IMR-90 (cell line): ENCODE data around the gene TSEN54. TPM values are rescaled to one million over a fixed set of nuclear protein-coding genes. Genes with fewer than 3 reads are reported as not detected.

Experiments used
- ATAC-seq: fragments of 200-7000 bp; cut with Tn5 transposase; 2 replicates; pipeline ENCODE4 v1.9.1; 2020; ENCODE audit warnings: low read depth, mild to moderate bottlenecking, moderate library complexity
- BruUV-seq: library from RNA; stranded (reverse); fragments of 400-500 nt; replicated peaks from 2 replicates; lab custom pipeline; 2021; lab: Mats Ljungman, UMichigan
- CTCF ChIA-PET: fragments of 300-600 bp; formaldehyde crosslinking; extraction: SDS; loops from one replicate; lab custom pipeline; 2021; ENCODE audit warnings: antibody characterized with exemption; lab: Yijun Ruan, JAX
- POLR2A ChIA-PET: fragments of 300-600 bp; sonication (Branson Sonifier 250); formaldehyde crosslinking; loops from one replicate; lab custom pipeline; 2022; ENCODE audit warnings: antibody characterized with exemption; ENCODE audit not compliant: unreplicated experiment; lab: Charles Lee
- DNase-seq: peaks from one replicate; pipeline ENCODE4 v3.0.0; 2013
- H2AFZ ChIP-seq: replicated peaks from 2 replicates; pipeline ENCODE3; 2013; ENCODE audit warnings: low read length, mild to moderate bottlenecking; ENCODE audit not compliant: poor library complexity
- H2AK5ac ChIP-seq: 2 replicates; pipeline ENCODE4 v1.6.1; 2013; ENCODE audit warnings: low read depth, low read length, inconsistent platforms
- H2AK9ac ChIP-seq: replicated peaks from 2 replicates; pipeline ENCODE3; 2013; ENCODE audit warnings: mild to moderate bottlenecking, low read depth, low read length, moderate library complexity; ENCODE audit not compliant: poor library complexity
- H2BK120ac ChIP-seq: 2 replicates; pipeline ENCODE4 v1.6.1; 2013; ENCODE audit warnings: low read depth, low read length, inconsistent platforms
- H2BK15ac ChIP-seq: 3 replicates; pipeline ENCODE4 v1.6.1; 2013; ENCODE audit warnings: low read depth, low read length, inconsistent platforms
- H2BK20ac ChIP-seq: 2 replicates; pipeline ENCODE4 v1.6.1; 2013; ENCODE audit warnings: low read depth, mild to moderate bottlenecking, inconsistent platforms, low read length, moderate library complexity
- H2BK5ac ChIP-seq: 2 replicates; pipeline ENCODE4 v1.6.1; 2013; ENCODE audit warnings: mild to moderate bottlenecking, low read depth, low read length, inconsistent platforms; ENCODE audit not compliant: poor library complexity, severe bottlenecking
- H3K14ac ChIP-seq: replicated peaks from 2 replicates; pipeline ENCODE4 v1.6.1; 2013; ENCODE audit warnings: low read depth, low read length, inconsistent platforms
- H3K18ac ChIP-seq: 2 replicates; pipeline ENCODE4 v1.6.1; 2013; ENCODE audit warnings: low read depth, low read length, control low read depth
- H3K23ac ChIP-seq: 2 replicates; pipeline ENCODE4 v1.6.1; 2013; ENCODE audit warnings: low read depth, low read length, inconsistent platforms
- H3K27ac ChIP-seq: 2 replicates; pipeline ENCODE4 v1.5.1; 2013; ENCODE audit warnings: mild to moderate bottlenecking, control low read depth, low read length; ENCODE audit not compliant: insufficient read depth
- H3K27me3 ChIP-seq: 2 replicates; pipeline ENCODE4 v1.6.1; 2013; ENCODE audit warnings: low read length; ENCODE audit not compliant: control insufficient read depth, insufficient read depth
- H3K36me3 ChIP-seq: 2 replicates; pipeline ENCODE4 v1.6.1; 2013; ENCODE audit warnings: low read length, mixed read lengths; ENCODE audit not compliant: control insufficient read depth, insufficient read depth
- H3K4ac ChIP-seq: 2 replicates; pipeline ENCODE4 v1.6.1; 2013; ENCODE audit warnings: low read depth, low read length, inconsistent platforms
- H3K4me1 ChIP-seq: 2 replicates; pipeline ENCODE4 v1.6.1; 2013; ENCODE audit warnings: low read length, mixed read lengths; ENCODE audit not compliant: control insufficient read depth, insufficient read depth
- H3K4me2 ChIP-seq: 2 replicates; pipeline ENCODE4 v1.6.1; 2013; ENCODE audit warnings: low read depth, mild to moderate bottlenecking, control low read depth, low read length, moderate library complexity
- H3K4me3 ChIP-seq: 2 replicates; pipeline ENCODE4 v1.5.1; 2013; ENCODE audit warnings: low read depth, mild to moderate bottlenecking, control low read depth, low read length, moderate library complexity; ENCODE audit not compliant: insufficient read depth
- H3K56ac ChIP-seq: 2 replicates; pipeline ENCODE4 v1.6.1; 2013; ENCODE audit warnings: low read length, inconsistent platforms; ENCODE audit not compliant: insufficient read depth; ENCODE audit errors: extremely low read depth
- H3K79me1 ChIP-seq, 2 experiments: 2 replicates each; pipeline ENCODE4 v1.6.1; 2013; ENCODE audit warnings: low read length in 2 of 2, inconsistent platforms in 1 of 2, low read depth in 1 of 2
- H3K9ac ChIP-seq: 2 replicates; pipeline ENCODE4 v1.6.1; 2013; ENCODE audit warnings: low read depth, low read length, control low read depth
- H3K9me1 ChIP-seq: 2 replicates; pipeline ENCODE4 v1.6.1; 2013; ENCODE audit warnings: low read length, inconsistent platforms; ENCODE audit not compliant: insufficient read depth
- H3K9me3 ChIP-seq: 2 replicates; pipeline ENCODE4 v1.6.1; 2013; ENCODE audit warnings: low read length; ENCODE audit not compliant: control insufficient read depth, insufficient read depth
- H4K20me1 ChIP-seq: 2 replicates; pipeline ENCODE4 v1.6.1; 2013; ENCODE audit warnings: low read length, inconsistent platforms; ENCODE audit not compliant: insufficient read depth
- H4K5ac ChIP-seq: 2 replicates; pipeline ENCODE4 v1.6.1; 2013; ENCODE audit warnings: mild to moderate bottlenecking, low read depth, low read length, control low read depth
- H4K8ac ChIP-seq, 2 experiments: 2 replicates each; pipeline ENCODE4 v1.6.1; 2013; ENCODE audit warnings: low read depth in 2 of 2, low read length in 2 of 2, control low read depth in 1 of 2, inconsistent platforms in 1 of 2
- H4K91ac ChIP-seq: 2 replicates; pipeline ENCODE4 v1.6.1; 2013; ENCODE audit warnings: low read depth, low read length, inconsistent platforms; ENCODE audit not compliant: insufficient read depth
- BHLHE40 ChIP-seq: fragments of 150-350 bp; IDR thresholded peaks from 2 replicates; pipeline ENCODE4 v1.6.1; 2016; ENCODE audit warnings: mild to moderate bottlenecking, low read depth, low read length
- CHD1 ChIP-seq: IDR thresholded peaks from 2 replicates; pipeline ENCODE4 v1.6.1; 2012; ENCODE audit warnings: low read depth, low read length, improper control_type of control experiment
- FOS ChIP-seq: fragments of 150-350 bp; IDR thresholded peaks from 2 replicates; pipeline ENCODE4 v1.6.1; 2016; ENCODE audit warnings: low read depth, low read length
- MAFK ChIP-seq: IDR thresholded peaks from 2 replicates; pipeline ENCODE4 v1.6.1; 2012; ENCODE audit warnings: low read depth, low read length, improper control_type of control experiment
- MAZ ChIP-seq: IDR thresholded peaks from 2 replicates; pipeline ENCODE4 v1.6.1; 2012; ENCODE audit warnings: low read depth, mild to moderate bottlenecking, low read length, improper control_type of control experiment, moderate library complexity, borderline replicate concordance
- MXI1 ChIP-seq: IDR thresholded peaks from 2 replicates; pipeline ENCODE4 v1.6.1; 2012; ENCODE audit warnings: low read depth, mild to moderate bottlenecking, low read length, moderate library complexity, borderline replicate concordance
- NFE2L2 ChIP-seq: fragments of 150-350 bp; IDR thresholded peaks from 2 replicates; pipeline ENCODE4 v1.6.1; 2016; ENCODE audit warnings: low read depth, mild to moderate bottlenecking, low read length
- RCOR1 ChIP-seq: IDR thresholded peaks from 2 replicates; pipeline ENCODE4 v1.6.1; 2012; ENCODE audit warnings: mild to moderate bottlenecking, low read length, improper control_type of control experiment; ENCODE audit not compliant: insufficient replicate concordance
- RFX5 ChIP-seq: IDR thresholded peaks from 2 replicates; pipeline ENCODE4 v1.8.0; 2012; ENCODE audit warnings: low read depth, mild to moderate bottlenecking, low read length, moderate library complexity
- SMC3 ChIP-seq: fragments of 150-350 bp; IDR thresholded peaks from 2 replicates; pipeline ENCODE4 v1.6.1; 2016; ENCODE audit warnings: low read depth, mild to moderate bottlenecking, antibody characterized with exemption, low read length, moderate library complexity
- WGBS, 2 experiments: methylation state at CpG; one replicate each; pipeline versions ENCODE4 v1.1.5 to v1.1.7; 2013; ENCODE audit warnings: missing lambda C conversion rate in 2 of 2; ENCODE audit not compliant: insufficient read length in 1 of 2; ENCODE audit errors: extremely low coverage in 2 of 2; 5-methylcytosine and 5-hydroxymethylcytosine counted together
- dilution Hi-C: fragments of 300-500 bp; cut with HindIII; formaldehyde crosslinking; loops from one replicate; pipeline ENCODE4 v1.14.3; 2018; ENCODE audit warnings: low sequenced_read_pairs; ENCODE audit not compliant: unreplicated experiment
- in situ Hi-C: fragments of 300-500 bp; cut with MboI; formaldehyde crosslinking; loops from 3 replicates; pipeline ENCODE4 v1.14.3; 2019; ENCODE audit warnings: low sequenced_read_pairs, inconsistent platforms, mixed read lengths
- intact Hi-C: fragments of 100-400 bp; cut with micrococcal nuclease; formaldehyde crosslinking; loops from 2 replicates; pipeline ENCODE4 v1.10.0; 2022
- polyA plus RNA-seq, 3 experiments: library from polyadenylated mRNA; depleted of rRNA; stranded (reverse); fragments of >200 nt; gene quantifications; 2 replicates each; pipeline ENCODE4 v1.2.3, GENCODE V29; 2012; ENCODE audit warnings: low replicate concordance in 1 of 3
- total RNA-seq: library from RNA; depleted of rRNA; stranded (reverse); fragments of >200 nt; gene quantifications from 2 replicates; pipeline ENCODE4 v1.2.3, GENCODE V29; 2012

TSEN54 gene
- total and polyA plus RNA-seq, 2 of the 4 experiments (the other 2 are of a cell fraction): 7.2 to 14.9 TPM

DNA sequence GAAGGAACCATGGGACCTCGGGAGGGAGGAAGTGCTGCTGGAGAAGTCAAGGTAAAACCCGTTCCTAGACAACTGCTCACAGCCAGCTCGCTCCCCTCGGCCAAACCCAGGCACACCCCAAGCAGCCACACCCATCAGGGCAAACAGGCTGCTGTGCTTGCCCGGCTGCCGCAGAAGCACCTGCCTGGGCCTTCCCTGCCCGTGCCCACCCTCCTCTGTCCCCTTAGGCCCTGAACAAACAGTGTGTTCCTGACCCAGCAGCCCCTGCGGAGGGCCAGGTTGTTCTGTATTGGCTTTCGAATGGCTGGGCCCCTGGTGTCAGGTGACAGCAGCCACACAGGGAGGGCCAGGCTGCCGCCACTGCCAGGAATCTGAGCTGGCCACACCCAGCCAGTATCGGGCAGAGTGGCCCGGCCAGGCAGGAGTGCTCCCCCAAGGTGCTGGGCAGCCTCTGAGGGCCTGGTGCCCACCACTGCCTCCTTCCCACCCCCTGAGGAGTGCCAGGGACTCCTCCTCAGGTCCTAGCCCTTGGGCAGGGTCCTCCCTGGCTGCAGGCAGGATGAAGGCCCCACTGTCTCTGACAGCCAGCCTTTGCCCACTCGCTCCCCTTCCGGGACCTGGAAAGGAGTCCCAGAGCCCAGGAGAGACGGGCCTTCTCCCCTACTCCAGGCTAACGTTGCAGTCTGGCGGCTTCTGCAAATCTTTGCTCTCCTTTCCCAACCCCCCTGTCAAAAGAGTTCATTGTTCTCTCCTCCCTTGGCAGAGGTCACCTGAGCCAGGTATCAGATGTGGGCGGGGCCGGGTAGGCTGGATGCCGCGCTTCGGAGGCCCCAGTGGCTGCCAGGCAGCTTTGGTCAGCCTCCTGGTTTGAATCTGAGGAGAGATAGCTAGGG, 33.2 kb downstream of the TSEN54 start (continued):
- no peak for TF ChIP-seq MAZ

GRCh38 chr17:75550139-75550465, 33.8 kb downstream of the TSEN54 start:
- no TSS peak for BruUV-seq
- intact Hi-C loops: no loop called here
- H3K36me3 ChIP-seq: no peaks in the 10 kb centered on the region
- H3K79me1 ChIP-seq: no peaks in the 10 kb centered on the region
- no peak overlapping the region for H3K4ac ChIP-seq
- H3K27me3 ChIP-seq: peaks cover 27% of the 10 kb centered on the region
- H3K9ac ChIP-seq: no peak overlapping the region
- H4K8ac ChIP-seq: no peak overlapping the region
- no peak overlapping the region for H4K91ac ChIP-seq
- in situ Hi-C loops: no loop called here
- H3K56ac ChIP-seq: no peak overlapping the region
- ATAC-seq (no peak), DNase-seq (no peak)
- no peak overlapping the region for H2BK120ac ChIP-seq
- H2BK15ac ChIP-seq: no peak overlapping the region
- H3K23ac ChIP-seq: no peak overlapping the region
- H3K4me2 ChIP-seq: no peak overlapping the region
- H2AK9ac ChIP-seq: no peak overlapping the region
- ChIA-PET CTCF (interaction anchor here (0.5 kb wide), 1 partner anchor 72 kb away, joined by 3 read pairs; no protein-coding TSS in a partner anchor), POLR2A (no interaction called here)
- no peak overlapping the region for H3K4me3 ChIP-seq
- no peak overlapping the region for H2AK5ac ChIP-seq
- dilution Hi-C loops: no loop called here
- no peak overlapping the region for H2BK5ac ChIP-seq
- H3K27ac ChIP-seq: no peak overlapping the region
- no peak overlapping the region for H2BK20ac ChIP-seq
- H4K5ac ChIP-seq: no peak overlapping the region
- 100% methylated on average over 2 of the region's 4 CpGs; no CpG with 5 or more reads in 1 of the 2 experiments for WGBS, 2 experiments
- H3K9me3 ChIP-seq: no peaks in the 10 kb centered on the region
- peaks cover 11% of the 10 kb centered on the region for H3K4me1 ChIP-seq
- no peak overlapping the region for H3K18ac ChIP-seq
- H3K9me1 ChIP-seq: peaks cover 11% of the 10 kb centered on the region; the same call in 1 of the 2 replicates
- no peak overlapping the region for H2AFZ ChIP-seq
- no peaks in the 10 kb centered on the region for H4K20me1 ChIP-seq
- TF ChIP-seq RCOR1: no peak
- TF ChIP-seq FOS: no peak
- no peak for TF ChIP-seq MAFK
- TF ChIP-seq CHD1: no peak
- TF ChIP-seq RFX5: no peak
- no peak for TF ChIP-seq BHLHE40
- no peak for TF ChIP-seq NFE2L2
- no peak for TF ChIP-seq SMC3
- no peak for TF ChIP-seq MXI1
- no peak overlapping the region for H3K14ac ChIP-seq
